ENCODE measurements around the gene SOBP. TPM values are rescaled to one million over a fixed set of nuclear protein-coding genes. Genes with fewer than 3 reads are reported as not detected.

The SOBP gene
- total RNA-seq, 1 donor from 2014 or later = 1.2 TPM

- Histone ChIP-seq H3K27me3 (ENCODE audit: control insufficient read depth, insufficient read depth, low read length) (no peaks in the 10 kb centered on the region), H3K4me3 (ENCODE audit: low read depth, low read length) (no peak overlapping the region), H3K36me3 (ENCODE audit: control insufficient read depth, insufficient read depth, low read length) (no peaks in the 10 kb centered on the region)
- no peak for DNase-seq (ENCODE audit: low read depth)
- TF ChIP-seq CTCF (IDR thresholded peaks at IDR 0.05; ENCODE audit: insufficient read depth, low read length, poor library complexity, severe bottlenecking) = no peak
These were observed 193.3 kb downstream of the SOBP start for GRCh38 chr6:107683183-107683582.

- no peak for TF ChIP-seq CTCF (IDR thresholded peaks at IDR 0.05; ENCODE audit: insufficient read depth, low read length, poor library complexity, severe bottlenecking)
- no peak for DNase-seq (ENCODE audit: low read depth)
- no peaks in the 10 kb centered on the region for H3K27me3 ChIP-seq (ENCODE audit: control insufficient read depth, insufficient read depth, low read length)
- no peaks in the 10 kb centered on the region for H3K36me3 ChIP-seq (ENCODE audit: control insufficient read depth, insufficient read depth, low read length)
- no peak overlapping the region for H3K4me3 ChIP-seq (ENCODE audit: low read depth, low read length)
These were observed 195.1 kb downstream of the SOBP start for GRCh38 chr6:107684996-107685395.

- Histone ChIP-seq H3K27me3 (ENCODE audit: control insufficient read depth, insufficient read depth, low read length) (no peaks in the 10 kb centered on the region), H3K4me3 (ENCODE audit: low read depth, low read length) (no peak overlapping the region), H3K36me3 (ENCODE audit: control insufficient read depth, insufficient read depth, low read length) (no peaks in the 10 kb centered on the region)
- no peak for TF ChIP-seq CTCF (IDR thresholded peaks at IDR 0.05; ENCODE audit: insufficient read depth, low read length, poor library complexity, severe bottlenecking)
- no peak for DNase-seq (ENCODE audit: low read depth)
These were observed 199.3 kb downstream of the SOBP start for GRCh38 chr6:107689190-107689589.

GRCh38 chr6:107689951-107690642, 200.2 kb downstream of the SOBP start:
- Histone ChIP-seq H3K36me3 (ENCODE audit: control insufficient read depth, insufficient read depth, low read length) (no peaks in the 10 kb centered on the region), H3K27me3 (ENCODE audit: control insufficient read depth, insufficient read depth, low read length) (no peaks in the 10 kb centered on the region), H3K4me3 (ENCODE audit: low read depth, low read length) (no peak overlapping the region)
- DNase-seq (ENCODE audit: low read depth) = no peak
- TF ChIP-seq CTCF (IDR thresholded peaks at IDR 0.05; ENCODE audit: insufficient read depth, low read length, poor library complexity, severe bottlenecking) = no peak

- no peak for TF ChIP-seq CTCF (IDR thresholded peaks at IDR 0.05; ENCODE audit: insufficient read depth, low read length, poor library complexity, severe bottlenecking)
- Histone ChIP-seq H3K36me3 (ENCODE audit: control insufficient read depth, insufficient read depth, low read length) (no peaks in the 10 kb centered on the region), H3K4me3 (ENCODE audit: low read depth, low read length) (no peak overlapping the region), H3K27me3 (ENCODE audit: control insufficient read depth, insufficient read depth, low read length) (no peaks in the 10 kb centered on the region)
- DNase-seq (ENCODE audit: low read depth) = no peak
These were observed 200.7 kb downstream of the SOBP start for GRCh38 chr6:107690643-107691061.

Measured in kidney epithelial cell (primary cell).